Upper lobe of left lung (tissue), 6 donors: ENCODE data around the gene MAP3K2. TPM values are rescaled to one million over a fixed set of nuclear protein-coding genes. Genes with fewer than 3 reads are reported as not detected.

Source experiments
- ATAC-seq, 2 donors: fragments of 200-7000 bp; cut with Tn5 transposase; one replicate each; pipeline ENCODE4 v1.9.1; 2022; ENCODE audit warnings: mild to moderate bottlenecking in 2 of 2, moderate library complexity in 2 of 2; ENCODE audit not compliant: low FRiP score in 2 of 2
- DNase-seq, 2 donors: peaks; one replicate each; pipeline ENCODE4 v3.0.0-alpha.2; 2019 to 2020
- H3K27ac ChIP-seq, 4 donors: fragments of 200-600 bp; sonication (generic); one replicate each; pipeline ENCODE4 v1.5.1; 2016 to 2019
- H3K27me3 ChIP-seq, 4 donors: fragments of 200-600 bp; sonication (generic); one replicate each; pipeline ENCODE4 v1.5.1; 2017 to 2019
- H3K36me3 ChIP-seq, 4 donors: fragments of 200-600 bp; sonication (generic); one replicate each; pipeline ENCODE4 v1.5.1; 2016 to 2019
- H3K4me1 ChIP-seq, 4 donors: fragments of 200-600 bp; sonication (generic); one replicate each; pipeline ENCODE4 v1.5.1; 2018 to 2019
- H3K4me3 ChIP-seq, 4 donors: fragments of 200-600 bp; sonication (generic); one replicate each; pipeline ENCODE4 v1.5.1; 2017 to 2019; ENCODE audit warnings: mild to moderate bottlenecking in 2 of 4, moderate library complexity in 1 of 4
- H3K9me3 ChIP-seq, 4 donors: fragments of 200-600 bp; sonication (generic); one replicate each; pipeline ENCODE4 v1.5.1; 2018 to 2019
- CTCF ChIP-seq, 6 experiments: fragments of 450-650 bp in 4 of 6; fragments of 200-600 bp in 2 of 6; sonication (generic) in 2 of 6; IDR thresholded peaks; one replicate each; pipeline ENCODE4 v1.5.1; 2016 to 2019; ENCODE audit warnings: antibody characterized with exemption in 6 of 6
- EP300 ChIP-seq, 4 donors: sonication (generic); formaldehyde crosslinking; IDR thresholded peaks; one replicate each; pipeline ENCODE4 v1.5.1; 2017; ENCODE audit warnings: antibody characterized with exemption in 4 of 4, control low read depth in 2 of 4
- POLR2A ChIP-seq, 4 donors: fragments of 450-650 bp; IDR thresholded peaks; one replicate each; pipeline ENCODE4 v1.5.1; 2016 to 2017; ENCODE audit warnings: antibody characterized with exemption in 4 of 4, mild to moderate bottlenecking in 2 of 4
- POLR2AphosphoS5 ChIP-seq, 2 donors: sonication (generic); formaldehyde crosslinking; IDR thresholded peaks; one replicate each; pipeline ENCODE4 v1.5.1; 2017; ENCODE audit warnings: antibody characterized with exemption in 2 of 2
- WGBS, 2 donors: methylation state at CpG; one replicate each; pipeline ENCODE4 v1.1.5; 2017 to 2018; 5-methylcytosine and 5-hydroxymethylcytosine counted together
- total RNA-seq, 6 donors: library from RNA; depleted of rRNA in 4 of 6; stranded (reverse); fragments of >200 nt in 4 of 6; gene quantifications; one replicate each; pipeline versions ENCODE4 v1.1.0 to v1.2.1, GENCODE V29; 2016 to 2021
- donor health status: DM: no; HTN: no; CAD: no; lungs with moderate emphysema.
- donor health status: DM: no; HTN: yes; CAD: no; lungs with severe emphysema.

The MAP3K2 gene
- total RNA-seq, 6 donors from 2014 or later = 43.0 to 79.2 (median 66.9) TPM

- Histone ChIP-seq H3K27ac (no peak overlapping the region), H3K27me3 (no peaks in the 10 kb centered on the region), H3K4me3 (no peak overlapping the region), H3K36me3 (no peaks in the 10 kb centered on the region), H3K9me3 (no peaks in the 10 kb centered on the region), H3K4me1 (peaks cover 17 to 47% (median 22%) of the 10 kb centered on the region in 4 donors)
- DNase-seq (no peak), ATAC-seq (no peak)
- 80 to 93% methylated on average over 3 of the region's 3 CpGs for WGBS, 2 donors
- TF ChIP-seq EP300 (IDR thresholded peaks at IDR 0.05) = no peak
- no peak for TF ChIP-seq POLR2AphosphoS5 (IDR thresholded peaks at IDR 0.05)
- TF ChIP-seq CTCF (IDR thresholded peaks at IDR 0.05) = no peak
- TF ChIP-seq POLR2A (IDR thresholded peaks at IDR 0.05) = no peak
Measured at GRCh38 chr2:127403460-127403859, 15.7 kb upstream of the MAP3K2 start.

- Histone ChIP-seq H3K4me3 (no peak overlapping the region), H3K4me1 (peaks cover 16 to 45% (median 22%) of the 10 kb centered on the region in 4 donors), H3K36me3 (no peaks in the 10 kb centered on the region), H3K27ac (no peak overlapping the region), H3K9me3 (no peaks in the 10 kb centered on the region), H3K27me3 (no peaks in the 10 kb centered on the region)
- no peak for DNase-seq
- 79 to 83% methylated on average over 11 of the region's 11 CpGs for WGBS, 2 donors
- no peak for ATAC-seq
- TF ChIP-seq POLR2AphosphoS5 (IDR thresholded peaks at IDR 0.05) = no peak
- no peak for TF ChIP-seq EP300 (IDR thresholded peaks at IDR 0.05)
- TF ChIP-seq POLR2A (IDR thresholded peaks at IDR 0.05) = no peak
- TF ChIP-seq CTCF (IDR thresholded peaks at IDR 0.05) = no peak
Measured at GRCh38 chr2:127401757-127402695, 14.3 kb upstream of the MAP3K2 start.

GRCh38 chr2:127400897-127401756 lies 13.4 kb upstream of the MAP3K2 start:
- Histone ChIP-seq H3K9me3 (no peaks in the 10 kb centered on the region), H3K36me3 (no peaks in the 10 kb centered on the region), H3K27me3 (no peaks in the 10 kb centered on the region), H3K27ac (peak overlapping the region in 3 of 4 donors; percentile 11 to 31 (median 30)), H3K4me3 (peak overlapping the region in 2 of 4 donors; percentile 15 to 21), H3K4me1 (peaks cover 16 to 45% (median 22%) of the 10 kb centered on the region in 4 donors)
- WGBS, 2 donors = 80 to 81% methylated on average over 28 to 39 of the region's 39 CpGs
- DNase-seq (peak in 1 of 2 donors; percentile 86), ATAC-seq (peak; percentile 65 to 76)
- no peak for TF ChIP-seq EP300 (IDR thresholded peaks at IDR 0.05)
- TF ChIP-seq CTCF (IDR thresholded peaks at IDR 0.05) = no peak
- no peak for TF ChIP-seq POLR2A (IDR thresholded peaks at IDR 0.05)
- TF ChIP-seq POLR2AphosphoS5 (IDR thresholded peaks at IDR 0.05) = no peak

- H3K9me3 ChIP-seq = no peaks in the 10 kb centered on the region
- DNase-seq (peak in 1 of 2 donors; percentile 42), ATAC-seq (peak in 1 of 2 donors; percentile 57)
- H3K36me3 ChIP-seq = no peaks in the 10 kb centered on the region
- TF ChIP-seq POLR2AphosphoS5 (IDR thresholded peaks at IDR 0.05) (no peak), EP300 (IDR thresholded peaks at IDR 0.05) (no peak), CTCF (IDR thresholded peaks at IDR 0.05) (no peak), POLR2A (IDR thresholded peaks at IDR 0.05) (no peak)
- peak overlapping the region in 2 of 4 donors; percentile 15 to 21 for H3K4me3 ChIP-seq
- H3K4me1 ChIP-seq = peaks cover 12 to 39% (median 20%) of the 10 kb centered on the region in 4 donors
- H3K27ac ChIP-seq = peak overlapping the region in 3 of 4 donors; percentile 11 to 31 (median 30)
- no peaks in the 10 kb centered on the region for H3K27me3 ChIP-seq
- WGBS, 2 donors = 73 to 80% methylated on average over 5 to 9 of the region's 9 CpGs
Measured at GRCh38 chr2:127400533-127400896, 12.7 kb upstream of the MAP3K2 start.
